Fibroblast of skin of right quadriceps (primary cell): ENCODE data around the gene GLYATL1B.
"Not testable (repeated sequence)": the region's sequence is repeated elsewhere in the genome, so short reads cannot be mapped to it uniquely, and the experiment has no call there.

ENCODE experiments used
- DNase-seq: peaks from one replicate; pipeline ENCODE4 v3.0.0-alpha.2; 2013

The GLYATL1B gene

DNA sequence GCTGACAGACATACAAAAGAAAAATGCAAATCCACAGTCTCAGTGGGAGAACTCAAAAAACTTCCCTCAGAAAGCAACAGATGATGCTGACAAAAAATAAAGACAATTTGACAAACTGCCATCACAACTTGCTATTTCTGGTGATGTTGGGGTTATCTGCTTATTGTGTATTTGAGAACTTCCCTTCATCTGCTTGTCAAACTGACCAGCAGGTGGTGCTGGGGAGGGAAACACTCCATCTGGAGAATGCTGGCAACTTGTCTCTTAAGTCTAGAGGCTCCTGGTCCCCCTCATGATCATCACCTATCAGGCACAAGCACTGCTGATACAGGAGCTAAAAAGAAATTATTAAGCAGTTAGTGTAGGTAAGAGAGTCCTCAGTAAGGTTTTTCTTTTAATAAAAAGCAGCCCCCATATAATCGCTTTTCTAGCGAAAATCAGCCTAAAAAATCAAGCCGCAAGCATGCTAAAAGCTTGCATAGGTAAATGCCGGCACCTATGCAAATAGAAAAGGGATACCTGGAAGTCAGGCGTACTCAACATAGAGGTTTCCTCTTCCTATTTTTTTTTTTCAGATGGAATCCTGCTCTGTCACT lies 11.1 kb downstream of the GLYATL1B start:
- peak; percentile 54 for DNase-seq

DNA sequence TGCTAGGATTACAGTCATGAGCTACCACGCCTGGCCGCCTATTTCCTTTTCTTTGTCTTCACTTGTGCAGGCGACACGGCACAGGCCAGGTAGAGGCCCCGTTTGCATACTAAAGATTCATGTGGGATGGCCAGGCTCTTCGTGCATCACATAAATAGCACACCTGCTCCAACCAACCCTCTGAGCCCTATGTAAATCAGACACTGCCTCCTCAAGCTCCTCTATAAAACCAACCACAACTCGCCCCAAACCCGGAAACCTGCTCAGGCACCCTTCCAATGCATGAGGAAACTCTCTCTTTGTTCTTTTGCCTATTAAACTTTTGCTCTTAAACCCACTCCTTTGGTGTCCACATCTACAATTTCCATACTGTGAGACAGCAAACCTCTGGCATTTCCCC lies 11.8 kb downstream of the GLYATL1B start:
- not testable (repeated sequence) for DNase-seq

DNA sequence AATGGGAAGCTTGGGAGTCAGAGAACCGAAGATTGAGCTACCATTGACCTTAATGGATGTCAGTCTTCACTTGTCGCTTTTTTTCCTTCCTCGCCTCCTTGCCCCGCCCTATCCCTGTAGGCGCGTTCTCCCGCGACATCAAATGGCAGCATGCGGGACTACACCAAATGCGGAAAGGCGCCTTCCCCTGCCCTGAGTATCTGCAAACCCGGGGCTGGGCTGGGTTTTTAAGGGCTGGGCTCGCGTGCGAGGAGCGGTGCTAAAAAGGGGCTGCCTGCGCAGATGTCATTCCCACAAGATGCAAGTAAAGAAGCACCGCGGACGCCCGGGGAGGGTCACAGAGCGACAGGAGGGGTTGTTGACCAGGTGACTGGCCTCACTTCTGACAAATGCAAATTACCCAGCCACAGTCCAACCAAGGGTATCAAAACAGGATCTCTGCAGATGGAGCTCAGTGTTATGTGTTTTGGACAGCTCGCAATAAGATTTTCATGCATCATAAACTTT lies 16.2 kb downstream of the GLYATL1B start:
- peak; percentile 39 for DNase-seq

DNA sequence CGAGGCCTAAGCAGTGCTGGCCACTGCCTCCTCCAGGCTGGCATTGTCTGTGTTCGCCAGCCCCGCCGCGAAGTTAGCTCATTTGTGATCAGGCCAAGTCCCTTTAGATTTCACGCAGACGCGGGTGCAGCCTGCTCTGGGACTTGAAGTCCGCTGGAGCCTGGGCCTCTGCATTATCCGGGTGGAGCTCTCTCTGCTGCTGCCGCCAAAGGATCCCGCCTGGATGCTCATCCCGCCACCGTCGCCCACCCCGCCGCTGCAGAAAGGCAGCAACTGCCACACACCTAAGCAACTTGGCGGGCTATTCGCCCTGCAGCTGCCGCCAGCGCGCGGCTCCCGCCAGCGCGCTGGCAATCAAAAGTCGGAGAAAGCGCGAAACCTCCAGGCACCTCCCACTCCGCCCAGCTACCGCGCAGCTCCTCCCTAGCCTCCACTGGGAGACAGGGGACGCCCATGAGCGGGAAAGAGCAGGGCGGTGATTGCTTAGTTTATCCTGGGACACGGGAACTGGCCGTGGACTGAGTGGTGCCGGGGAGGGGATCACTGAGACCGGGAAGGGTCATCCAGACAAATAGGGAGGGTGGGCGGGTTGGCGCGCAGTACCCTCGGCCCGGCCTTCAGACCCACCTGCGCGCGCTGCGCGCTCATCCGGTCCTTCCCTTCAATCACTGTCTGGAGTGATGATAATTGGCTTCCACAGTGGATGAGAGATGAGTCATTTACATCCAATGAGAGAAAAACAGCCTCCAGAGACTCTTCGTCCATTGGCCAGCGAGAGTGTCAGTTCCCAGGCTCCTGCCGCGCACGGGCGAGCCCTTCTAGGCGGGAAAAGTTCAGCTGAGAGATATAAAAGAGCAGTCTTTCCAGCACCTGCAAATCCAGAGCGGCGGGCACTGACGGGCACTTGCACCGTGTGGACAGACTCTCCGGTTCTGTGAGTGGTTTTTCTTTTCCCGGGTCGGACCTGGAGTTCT lies 20.5 kb downstream of the GLYATL1B start, which contains the start of gene FAM111B:
TSS of gene FAM111B (plus strand) at position 875 of the 974 bp plus-strand sequence. CDS start 2,389 bp downstream, outside the sequence.
- peak; percentile 94 for DNase-seq

DNA sequence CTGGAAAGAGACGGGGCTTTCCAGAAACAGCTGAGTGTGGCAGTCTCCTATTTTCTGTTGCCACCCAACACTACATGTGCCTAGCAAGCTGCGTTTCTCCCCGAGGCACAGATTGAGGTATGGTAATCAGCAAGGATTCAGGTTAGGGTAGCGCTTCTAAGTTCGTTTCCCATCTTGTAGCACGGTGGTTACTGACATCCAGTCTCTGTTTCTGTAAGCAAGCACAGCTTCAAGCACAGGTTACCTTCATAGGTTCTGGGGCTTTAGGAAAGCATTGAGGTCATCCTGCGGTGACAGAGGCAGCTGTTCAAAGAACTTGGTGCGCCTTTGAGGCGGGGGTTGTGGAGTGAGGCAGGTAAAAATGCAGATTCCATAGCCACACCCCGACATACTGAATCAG lies 21.6 kb downstream of the GLYATL1B start:
- not testable (repeated sequence) for DNase-seq

DNA sequence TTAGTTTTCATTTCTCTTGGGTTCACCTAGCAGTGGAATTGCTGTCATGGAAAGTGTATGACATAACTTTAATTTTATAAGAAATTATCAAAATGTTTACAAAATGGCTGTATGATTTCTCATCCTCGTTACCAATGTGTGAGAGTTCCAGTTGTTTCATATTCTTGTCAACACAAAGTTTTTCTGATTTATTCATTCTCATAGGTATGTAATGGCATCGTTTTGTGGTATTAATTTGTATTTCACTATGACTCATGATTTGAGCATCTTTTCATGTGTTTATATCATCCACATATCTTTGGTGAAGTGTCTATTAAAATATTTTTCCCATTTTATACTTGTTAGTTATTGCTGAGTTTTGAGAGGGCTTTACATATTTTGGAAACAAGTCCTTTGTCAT lies 26.4 kb downstream of the GLYATL1B start:
- DNase-seq: peak; percentile 31

DNA sequence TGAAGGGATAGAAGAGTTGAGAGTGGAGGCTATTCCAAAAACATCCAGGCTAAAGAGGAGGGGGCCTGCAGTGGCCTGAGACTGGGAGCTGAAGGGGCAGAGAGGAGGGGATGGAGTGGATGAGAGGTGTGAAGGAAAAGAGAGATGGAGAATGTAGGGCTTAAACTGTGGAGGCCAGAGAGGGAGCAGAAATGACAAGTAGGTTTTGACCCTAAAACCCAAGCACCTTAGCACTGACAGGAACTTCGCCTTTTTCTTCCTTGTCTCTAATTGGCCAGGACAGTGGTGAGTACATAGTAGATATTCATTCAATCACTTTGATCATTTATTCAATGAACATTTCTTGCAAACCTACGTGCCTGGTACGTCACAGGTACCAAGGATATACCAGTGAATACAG lies 28.2 kb downstream of the GLYATL1B start:
- DNase-seq: no peak

DNA sequence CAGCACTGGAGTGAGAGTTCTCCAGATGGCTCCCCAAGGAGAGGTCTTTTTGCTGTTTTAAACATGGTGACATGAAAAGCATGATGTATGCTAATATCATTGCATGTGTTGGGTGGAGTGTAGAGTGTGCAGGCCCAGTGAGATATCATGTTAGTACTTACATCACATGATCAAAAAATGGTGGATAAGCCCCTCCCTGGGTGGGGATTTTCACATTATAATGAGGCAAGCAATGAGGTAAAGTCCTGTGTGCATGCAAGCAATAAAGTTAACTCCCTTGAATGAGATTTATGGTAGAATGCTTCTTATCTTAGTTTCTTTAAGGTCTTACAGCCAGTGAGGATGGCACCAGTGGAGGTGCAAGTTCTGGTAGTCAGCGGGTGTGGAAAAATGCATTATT lies 29.4 kb downstream of the GLYATL1B start:
- DNase-seq: no peak

DNA sequence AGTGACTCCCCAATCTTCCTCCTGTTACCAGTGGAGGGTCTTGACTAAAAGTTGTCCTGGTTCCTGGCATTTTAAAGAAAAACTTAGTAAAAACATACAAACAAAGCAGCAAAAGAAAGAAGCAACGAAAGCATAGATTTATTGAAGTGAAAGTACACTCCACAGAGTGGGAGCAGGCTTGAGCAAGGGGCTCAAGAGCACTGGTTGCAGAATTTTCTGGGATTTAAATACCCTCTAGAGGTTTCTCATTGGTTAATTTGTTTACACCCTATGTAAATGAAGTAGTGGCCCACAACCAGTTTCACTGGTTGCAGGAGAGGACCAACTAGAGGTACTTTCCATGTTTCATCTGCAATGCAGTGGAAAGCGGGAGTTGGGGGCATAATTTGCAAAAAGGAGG lies 31.7 kb downstream of the GLYATL1B start:
- DNase-seq: no peak

DNA sequence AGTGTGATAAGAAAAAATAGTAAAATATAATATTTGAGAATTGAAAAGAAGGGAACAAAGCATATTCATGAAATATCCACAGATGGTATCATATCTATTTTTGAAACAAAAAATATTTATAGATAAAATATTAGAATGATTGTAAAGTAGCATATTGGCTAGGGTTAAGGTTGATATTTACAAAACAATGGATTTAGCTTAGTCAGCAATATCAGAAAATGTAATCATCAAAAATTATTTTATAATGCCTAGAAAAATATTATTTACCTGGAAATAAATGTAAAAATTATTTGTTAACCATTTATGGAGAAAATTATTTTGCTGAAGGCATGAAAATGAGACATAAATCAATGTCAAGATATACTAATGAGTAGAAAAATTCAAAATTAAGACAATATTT lies 33.7 kb downstream of the GLYATL1B start:
- no peak for DNase-seq

DNA sequence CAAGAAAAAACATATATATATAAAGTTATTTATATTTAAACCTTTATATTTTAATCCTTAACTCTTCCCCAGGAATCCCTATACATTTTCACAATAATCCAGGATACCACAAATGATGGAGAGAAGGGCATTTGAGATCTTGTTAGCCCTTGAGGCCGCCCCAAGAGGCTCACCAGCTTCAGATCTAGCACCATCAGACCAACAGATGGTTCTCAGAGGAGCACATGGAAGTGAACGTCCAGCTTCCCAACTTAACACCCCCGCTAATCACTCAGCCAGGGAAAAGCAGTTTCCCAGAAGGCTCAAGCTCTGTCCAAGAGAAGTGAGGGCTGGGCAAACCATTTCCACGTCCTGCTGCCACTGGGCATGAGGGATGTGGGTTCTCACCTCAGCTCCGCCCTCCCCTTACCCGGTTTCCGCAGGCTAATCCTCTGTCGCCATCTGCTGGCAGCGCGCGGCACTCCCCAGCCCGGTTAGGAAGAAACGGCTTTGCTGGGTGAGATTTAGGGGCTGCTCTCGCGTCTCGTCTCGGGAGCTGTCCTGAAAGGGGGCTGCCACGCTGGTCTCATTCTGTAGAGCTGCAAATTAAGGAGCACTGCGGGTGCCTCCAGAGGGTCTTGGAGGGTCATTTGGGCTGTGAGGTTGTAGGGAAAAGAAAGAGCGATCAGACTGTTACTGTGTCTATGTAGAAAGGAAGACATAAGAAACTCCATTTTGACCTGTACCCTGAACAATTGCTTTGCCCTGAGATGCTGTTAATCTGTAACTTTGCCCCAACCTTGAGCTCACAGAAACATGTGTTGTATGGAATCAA lies 49.7 kb downstream of the GLYATL1B start:
- DNase-seq: peak; percentile 66

DNA sequence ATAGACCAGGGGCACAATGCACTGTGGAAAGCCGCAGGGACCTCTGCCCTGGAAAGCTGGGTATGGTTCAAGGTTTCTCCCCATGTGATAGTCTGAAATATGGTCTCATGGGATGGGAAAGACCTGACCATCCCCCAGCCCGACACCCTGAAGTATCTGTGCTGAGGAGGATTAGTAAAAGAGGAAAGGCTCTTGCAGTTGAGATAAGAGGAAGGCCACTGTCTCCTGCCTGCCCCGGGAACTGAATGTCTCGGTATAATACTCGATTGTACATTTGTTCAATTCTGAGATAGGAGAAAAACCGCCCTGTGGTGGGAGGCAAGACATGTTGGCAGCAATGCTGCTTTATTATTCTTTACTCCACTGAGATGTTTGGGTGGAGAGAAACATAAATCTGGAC lies 50.4 kb downstream of the GLYATL1B start:
- DNase-seq: not testable (repeated sequence)

DNA sequence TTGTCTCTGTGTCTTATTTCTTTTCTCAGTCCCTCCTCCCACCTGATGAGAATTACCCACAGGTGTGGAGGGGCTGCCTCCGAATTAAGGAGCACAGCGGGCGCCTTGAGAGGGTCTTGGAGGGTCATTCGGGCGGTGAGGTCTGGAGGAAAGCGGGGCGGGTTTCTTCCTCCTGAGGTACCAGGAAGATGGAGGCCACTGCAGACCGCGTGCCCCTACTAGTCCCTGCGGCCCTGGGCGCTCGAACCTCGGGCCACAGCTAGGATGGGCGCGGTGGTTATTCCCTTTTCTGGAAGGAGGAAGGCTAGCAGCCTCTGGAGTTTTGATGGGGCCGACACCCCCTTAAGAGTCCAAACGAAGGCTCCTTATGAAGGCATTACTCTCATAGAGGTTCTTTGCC lies 51.1 kb downstream of the GLYATL1B start:
- no peak for DNase-seq

DNA sequence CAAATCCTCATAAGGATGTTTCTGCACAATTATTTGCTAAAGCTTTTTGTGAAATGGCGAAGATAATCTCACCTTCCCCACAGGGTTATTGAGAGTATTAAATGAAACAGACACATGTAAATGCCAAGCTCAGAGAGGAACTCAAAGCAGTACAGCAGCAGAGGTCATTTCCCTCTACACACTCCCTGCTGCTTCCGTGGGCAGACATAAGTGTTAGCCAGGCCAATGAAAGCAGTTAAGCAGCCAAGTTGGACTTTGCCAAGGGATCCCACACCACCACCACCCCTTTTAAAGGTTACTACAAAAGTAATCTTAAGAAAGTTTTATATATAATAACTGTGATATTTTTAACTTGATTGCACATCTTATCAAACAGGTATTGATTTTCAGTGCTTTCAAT lies 52.5 kb downstream of the GLYATL1B start:
- no peak for DNase-seq

DNA sequence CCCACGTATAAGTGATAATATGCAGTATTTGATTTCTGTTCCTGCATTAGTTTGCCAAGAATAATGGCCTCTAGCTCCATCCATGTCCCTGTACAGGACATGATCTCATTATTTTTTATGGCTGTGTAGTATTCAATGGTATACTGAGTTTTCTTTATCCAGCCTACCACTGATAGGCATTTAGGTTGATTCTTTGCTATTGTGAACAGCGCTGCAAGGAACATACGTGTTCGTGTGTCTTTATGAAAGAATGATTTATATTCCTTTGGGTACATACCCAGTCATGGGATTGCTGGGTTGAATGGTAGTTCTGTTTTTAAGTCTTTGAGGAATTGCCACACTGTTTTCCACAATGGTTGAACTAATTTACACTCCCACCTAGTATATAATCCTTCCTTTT lies 55.1 kb downstream of the GLYATL1B start:
- DNase-seq: no peak

DNA sequence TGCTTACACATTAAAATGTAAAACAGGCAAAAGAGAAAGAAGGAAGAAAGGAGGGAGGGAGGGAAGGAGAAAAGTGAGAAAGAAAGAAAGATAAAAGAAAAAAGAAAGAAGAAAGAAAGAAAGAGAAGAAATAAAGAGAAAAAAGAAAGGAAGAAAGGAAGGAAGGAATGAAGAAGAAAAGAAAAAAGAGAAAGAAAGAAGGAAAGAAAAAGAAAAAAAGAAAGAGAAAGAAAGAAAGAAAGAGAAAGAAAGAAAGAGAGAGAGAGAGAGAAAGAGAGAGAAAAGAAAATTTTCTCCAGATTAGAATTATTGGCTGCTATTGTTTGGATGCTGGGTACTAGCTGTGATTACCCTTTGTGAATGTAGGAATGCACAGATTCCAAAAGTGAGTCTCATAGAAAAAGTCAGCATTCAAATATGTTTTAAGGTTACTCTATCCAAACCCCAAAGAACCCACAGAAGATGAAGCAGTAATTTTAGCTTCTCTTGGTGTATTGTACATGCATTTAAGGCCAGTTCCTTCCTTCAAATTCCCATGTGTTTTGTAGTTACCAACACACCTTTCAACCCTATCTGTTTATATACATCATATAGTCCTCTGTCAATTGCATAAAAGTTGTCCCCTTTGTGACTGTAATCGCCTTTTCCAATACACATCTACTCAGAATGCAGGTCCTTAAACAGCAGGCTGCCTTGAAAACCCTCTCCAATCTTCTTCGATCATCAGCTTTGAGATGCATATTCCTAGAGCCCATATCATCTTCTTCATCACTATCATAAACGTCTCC lies 55.8 kb downstream of the GLYATL1B start:
- peak; percentile 52 for DNase-seq

DNA sequence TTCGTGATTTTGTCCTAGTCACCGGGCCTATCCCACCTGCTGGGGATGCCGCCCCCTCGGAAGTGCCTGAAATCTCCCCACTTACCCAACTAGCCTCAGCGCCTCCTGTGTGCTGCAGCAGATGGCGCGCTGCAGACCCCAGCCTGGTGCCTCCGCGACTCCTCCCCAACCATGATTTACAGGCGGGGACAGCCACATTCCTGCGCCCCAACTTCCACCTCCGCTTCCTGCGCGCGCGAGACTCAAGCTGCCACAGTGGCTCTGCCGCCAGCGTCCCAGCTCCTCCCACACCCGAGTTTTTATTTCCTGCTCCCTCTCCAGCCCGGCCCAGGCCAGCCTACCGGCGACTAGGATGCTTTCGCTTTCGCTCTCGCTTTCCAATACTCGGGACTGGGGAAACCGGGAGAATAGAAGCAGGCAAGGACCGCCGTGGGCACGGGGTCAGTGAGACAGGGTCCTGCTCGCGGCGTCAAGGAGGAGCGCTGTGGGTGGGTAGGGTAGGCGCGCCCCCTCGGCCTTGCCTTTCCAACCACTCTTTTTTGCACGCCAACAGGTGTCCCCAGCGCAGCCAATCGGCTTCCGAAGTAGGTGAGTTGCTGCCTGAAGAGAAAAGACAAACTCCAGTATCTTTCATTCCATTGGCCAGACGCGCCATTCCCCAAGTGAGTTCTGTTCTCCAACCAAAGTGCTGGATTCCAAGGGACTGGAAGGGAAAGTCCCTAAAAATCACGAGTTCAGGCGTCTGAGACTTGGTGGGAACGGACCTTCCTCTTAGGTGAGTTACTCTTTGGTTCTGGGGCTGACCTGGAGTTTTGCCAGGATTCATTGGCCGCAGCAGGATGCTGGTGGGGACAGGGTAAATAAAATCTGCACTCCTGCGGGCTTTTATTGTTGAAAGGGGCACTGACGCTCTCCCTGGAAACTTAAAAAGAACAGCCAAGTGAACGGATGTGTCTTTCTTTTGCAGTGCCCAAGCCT lies 56.7 kb downstream of the GLYATL1B start, which contains the start of gene FAM111A:
TSS of gene FAM111A (plus strand) at position 327 of the 978 bp plus-strand sequence. CDS start 6,017 bp downstream, outside the sequence.
- DNase-seq: peak; percentile 86

DNA sequence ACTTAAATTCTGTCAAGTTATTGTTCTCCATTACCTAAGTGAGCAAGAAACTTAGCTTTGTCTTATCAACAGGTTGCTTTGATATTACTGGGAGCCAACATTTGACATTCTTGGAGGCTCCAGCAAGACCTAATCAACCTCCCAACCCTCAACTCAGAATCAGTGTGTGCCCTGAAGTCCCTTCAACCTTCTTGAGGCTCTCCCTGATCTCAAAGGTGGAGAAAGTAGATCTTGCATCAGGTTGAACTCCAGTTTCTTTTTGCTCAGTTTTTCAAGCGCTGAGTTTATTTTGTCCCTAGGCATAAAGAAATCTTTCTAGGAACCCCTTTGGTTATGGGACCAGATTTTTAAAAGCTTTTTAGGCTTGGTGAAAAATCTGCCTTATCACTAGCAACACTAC lies 58.0 kb downstream of the GLYATL1B start:
- no peak for DNase-seq
